ENCODE data around the gene ACP3.

Gene ACP3

DNA sequence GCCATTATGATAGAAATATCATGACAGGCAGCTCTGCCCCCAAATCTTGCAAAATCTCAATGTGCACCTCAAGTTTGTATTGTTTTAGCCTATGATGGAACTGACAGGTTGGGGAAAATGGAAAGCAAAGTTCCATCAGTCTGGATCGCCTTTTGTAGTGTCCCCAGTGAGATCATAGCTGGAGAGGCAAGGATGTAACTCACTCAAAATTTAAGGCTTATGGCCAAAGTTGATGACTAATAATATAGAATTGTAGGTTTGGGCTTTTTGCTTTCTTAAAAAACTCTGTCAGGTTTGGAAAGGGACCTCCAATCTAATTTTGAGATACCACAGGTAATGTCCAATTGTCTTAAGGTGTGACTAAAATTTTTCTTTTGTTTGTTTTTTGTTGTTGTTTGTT lies 1.4 kb upstream of the ACP3 start:
- no peak for DNase-seq (ENCODE audit: low read depth in 2 of 2)

- DNase-seq (ENCODE audit: low read depth in 2 of 2): no peak
Observed at GRCh38 chr3:132318451-132318850, 1.2 kb downstream of the ACP3 start.

- no peak for DNase-seq (ENCODE audit: low read depth in 2 of 2)
Observed at GRCh38 chr3:132321304-132321703, 4.1 kb downstream of the ACP3 start.

GRCh38 chr3:132325103-132325606 lies 7.9 kb downstream of the ACP3 start:
- no peak for DNase-seq (ENCODE audit: low read depth in 2 of 2)

GRCh38 chr3:132325634-132326033 lies 8.4 kb downstream of the ACP3 start:
- no peak for DNase-seq (ENCODE audit: low read depth in 2 of 2)

DNA sequence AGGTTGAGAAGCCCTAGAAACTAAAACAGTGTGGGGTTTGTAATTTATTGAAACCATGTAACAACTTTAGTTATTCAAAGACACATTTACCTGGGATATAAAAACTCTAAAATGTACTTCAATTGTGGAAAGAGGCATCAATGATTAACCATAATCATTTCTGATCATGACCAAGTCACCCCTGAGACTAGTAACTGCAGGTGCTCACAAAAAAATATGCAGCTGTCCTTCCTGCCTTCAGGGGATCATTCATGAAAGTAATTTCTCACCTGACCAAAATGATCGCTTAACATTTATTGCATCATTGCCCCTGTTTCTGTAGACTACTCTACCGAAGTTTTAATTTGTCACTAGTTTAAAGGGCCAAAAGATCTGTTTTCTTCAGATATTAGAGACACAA lies 9.0 kb downstream of the ACP3 start:
- DNase-seq (ENCODE audit: low read depth in 2 of 2): no peak

- no peak for DNase-seq (ENCODE audit: low read depth in 2 of 2)
Observed at GRCh38 chr3:132332082-132332481, 14.9 kb downstream of the ACP3 start.

DNA sequence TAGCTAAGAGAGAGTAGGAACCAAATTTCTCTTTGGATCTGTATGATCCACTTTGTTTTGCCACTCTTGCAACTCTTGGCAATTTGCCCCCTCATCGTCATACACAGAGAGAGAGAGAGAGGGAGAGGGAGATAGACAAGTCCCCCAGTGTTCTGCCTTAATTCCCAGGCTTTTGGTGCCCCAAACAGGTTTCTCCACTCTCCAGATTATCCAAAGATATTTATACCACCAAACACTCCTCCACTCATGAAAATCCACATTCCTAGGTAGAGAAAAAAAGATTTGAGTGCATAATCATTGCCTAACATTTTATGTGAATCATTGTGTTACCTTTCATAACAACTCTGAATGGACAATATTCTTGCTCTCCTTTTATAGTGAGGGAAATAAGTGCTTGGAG lies 15.3 kb downstream of the ACP3 start:
- DNase-seq (ENCODE audit: low read depth in 2 of 2): no peak

- no peak for DNase-seq (ENCODE audit: low read depth in 2 of 2)
Observed at GRCh38 chr3:132341746-132342145, 24.5 kb downstream of the ACP3 start.

DNA sequence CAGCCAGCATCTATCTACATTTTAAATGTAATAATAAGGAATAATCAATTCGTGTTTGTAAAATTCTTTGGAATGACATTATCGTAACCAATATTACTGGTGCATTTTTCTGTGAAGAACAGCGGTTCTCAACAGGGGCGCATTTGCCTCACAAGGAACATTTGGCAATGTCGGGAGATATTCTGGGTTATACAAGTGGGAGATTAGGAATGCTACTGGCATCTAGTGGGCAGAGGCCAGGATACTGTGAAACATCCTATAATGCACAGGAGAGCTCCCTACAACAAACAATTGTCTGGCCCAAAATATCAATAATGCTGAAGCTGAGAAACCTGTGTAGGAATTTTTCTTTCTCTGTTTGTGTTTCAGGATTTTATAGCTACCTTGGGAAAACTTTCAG lies 25.0 kb downstream of the ACP3 start:
- DNase-seq (ENCODE audit: low read depth in 2 of 2): no peak

DNA sequence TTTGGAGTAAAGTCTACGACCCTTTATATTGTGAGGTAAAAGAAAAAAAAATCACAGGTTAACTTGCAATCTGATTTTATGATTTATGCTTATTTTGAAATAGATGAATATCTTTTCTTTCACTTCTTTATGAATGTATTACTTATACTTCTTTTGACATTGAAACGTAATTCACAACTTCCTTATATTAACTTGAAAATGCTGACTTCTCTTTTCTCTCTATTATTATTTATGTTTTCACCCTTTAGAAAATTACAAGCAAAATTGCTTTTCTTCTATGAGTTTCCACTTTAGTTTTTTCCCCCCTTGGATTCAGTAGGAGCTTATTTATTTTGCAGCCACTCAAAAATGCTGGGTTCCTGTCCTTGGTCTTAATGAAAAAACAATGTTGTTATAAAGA lies 25.4 kb downstream of the ACP3 start:
- no peak for DNase-seq (ENCODE audit: low read depth in 2 of 2)

GRCh38 chr3:132343018-132343612 lies 25.9 kb downstream of the ACP3 start:
- DNase-seq (ENCODE audit: low read depth in 2 of 2): no peak

- DNase-seq (ENCODE audit: low read depth in 2 of 2): no peak
Observed at GRCh38 chr3:132344666-132345280, 27.6 kb downstream of the ACP3 start.

DNA sequence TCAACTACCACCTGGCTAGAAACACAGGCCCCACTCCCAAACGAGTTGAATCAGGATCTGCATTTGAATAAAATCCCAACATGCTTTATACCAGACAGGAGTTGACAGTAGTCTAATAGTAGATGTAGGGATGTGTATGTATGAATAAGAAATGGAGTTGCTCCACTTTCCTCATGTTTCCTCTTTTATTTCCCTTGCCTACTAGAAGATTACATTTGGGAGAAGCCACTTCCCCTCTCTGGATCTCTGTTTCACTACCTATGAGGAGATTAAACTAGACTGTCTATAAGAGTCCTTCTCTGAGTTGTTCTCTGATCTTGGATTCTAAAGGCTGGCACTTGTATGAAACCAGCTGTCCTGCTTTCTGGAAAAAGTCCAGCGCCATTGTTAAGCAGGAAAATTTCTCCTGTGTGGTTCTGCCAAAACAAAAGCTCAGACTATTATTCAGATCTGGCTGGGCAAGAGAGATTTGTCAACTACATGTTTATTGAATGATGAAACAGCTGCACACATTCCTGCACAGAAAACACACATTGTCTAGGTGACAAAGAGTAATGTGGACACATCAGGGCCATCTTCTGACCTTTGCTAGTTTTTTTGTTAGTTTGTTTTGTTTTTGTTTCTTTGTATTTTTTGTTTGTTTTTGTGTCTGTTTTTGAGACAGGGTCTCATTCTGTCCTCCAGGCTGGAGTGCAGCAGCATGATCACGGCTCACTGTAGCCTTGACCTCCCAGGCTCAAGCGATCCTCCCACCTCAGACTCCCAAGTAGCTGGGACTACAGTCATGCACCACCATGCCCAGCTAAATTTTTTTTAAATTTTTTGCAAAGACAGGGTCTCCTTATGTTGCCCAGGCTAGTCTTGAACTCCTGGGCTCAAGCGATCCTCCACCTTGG lies 29.9 kb downstream of the ACP3 start:
- DNase-seq (ENCODE audit: low read depth in 2 of 2): no peak

- no peak for DNase-seq (ENCODE audit: low read depth in 2 of 2)
Observed at GRCh38 chr3:132347811-132348210, 30.6 kb downstream of the ACP3 start.

DNA sequence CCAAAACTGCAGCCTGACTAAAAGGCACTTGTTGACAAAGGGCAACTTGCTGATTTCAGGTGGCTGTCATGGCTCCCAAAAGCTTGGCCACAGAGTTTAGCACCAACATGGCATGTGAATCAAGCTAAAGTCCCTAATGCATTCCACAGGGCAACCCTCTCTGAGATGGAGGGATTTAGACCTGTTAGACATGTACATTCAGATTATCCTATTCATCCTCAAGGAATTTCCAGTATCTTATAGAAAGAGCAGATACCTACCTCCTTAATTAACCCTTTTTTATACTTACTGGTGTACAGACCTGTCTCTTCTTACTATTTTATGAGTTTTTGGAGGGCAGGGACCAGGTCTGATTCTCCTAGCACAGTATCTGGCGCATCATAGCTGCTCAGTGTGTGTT lies 31.3 kb downstream of the ACP3 start:
- no peak for DNase-seq (ENCODE audit: low read depth in 2 of 2)

GRCh38 chr3:132350814-132351213 lies 33.6 kb downstream of the ACP3 start:
- DNase-seq (ENCODE audit: low read depth in 2 of 2): no peak

- DNase-seq (ENCODE audit: low read depth in 2 of 2): no peak
Observed at GRCh38 chr3:132351222-132351806, 34.1 kb downstream of the ACP3 start.

DNA sequence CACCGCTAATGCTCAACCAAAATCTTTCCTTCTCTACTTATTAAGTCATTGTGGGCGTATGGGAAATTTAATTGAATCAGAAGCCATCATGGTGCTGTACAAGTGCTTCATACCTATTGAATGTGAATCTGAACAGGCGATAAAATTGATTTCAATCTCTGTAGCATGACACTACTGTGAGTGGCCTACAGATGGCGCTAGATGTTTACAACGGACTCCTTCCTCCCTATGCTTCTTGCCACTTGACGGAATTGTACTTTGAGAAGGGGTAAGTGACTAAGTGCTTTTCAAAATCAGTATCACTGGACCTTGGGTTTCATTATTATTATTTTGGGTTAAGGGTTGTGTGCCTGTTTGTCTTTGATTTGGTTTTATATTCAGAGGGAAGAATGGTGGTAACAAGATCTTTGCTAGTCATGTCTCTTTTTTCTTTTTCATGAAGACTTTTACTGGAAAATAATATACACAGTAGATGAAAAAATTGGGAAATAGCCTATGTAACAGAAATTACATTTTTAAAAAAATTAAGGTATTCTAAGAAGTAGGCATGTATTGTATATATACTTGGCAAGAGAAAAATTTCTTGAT lies 35.4 kb downstream of the ACP3 start:
- peak; percentile 26 to 37 for DNase-seq (ENCODE audit: low read depth in 2 of 2)

- no peak for DNase-seq (ENCODE audit: low read depth in 2 of 2)
Observed at GRCh38 chr3:132354916-132355702, 37.9 kb downstream of the ACP3 start.

GRCh38 chr3:132356568-132356967 lies 39.4 kb downstream of the ACP3 start:
- no peak for DNase-seq (ENCODE audit: low read depth in 2 of 2)
